H1 (cell line): Measurements from ENCODE around the gene CPLX1. TPM values are rescaled to one million over a fixed set of nuclear protein-coding genes. Genes with fewer than 3 reads are reported as not detected.

ENCODE experiments used
- CTCF ChIA-PET: fragments of 300-600 bp; sonication (Branson Sonifier 250); formaldehyde crosslinking; loops from one replicate; lab custom pipeline; 2021; ENCODE audit not compliant: partially characterized antibody; lab: Charles Lee
- POLR2A ChIA-PET: fragments of 300-600 bp; sonication (Branson Sonifier 250); formaldehyde crosslinking; loops from one replicate; lab custom pipeline; 2021; ENCODE audit warnings: inconsistent platforms; ENCODE audit not compliant: partially characterized antibody; lab: Charles Lee
- DNase-seq, 2 experiments: peaks; one replicate each; pipeline versions ENCODE4 v3.0.0 to v3.0.0-alpha.2; 2010 to 2022; ENCODE audit warnings: low spot score in 2 of 2, low read depth in 1 of 2, mixed read lengths in 1 of 2
- FAIRE-seq: peaks from 2 replicates; lab custom pipeline; 2011; peaks lifted over from hg19 to GRCh38; lab: Jason Lieb, UNC
- H2AFZ ChIP-seq: 2 replicates; pipeline ENCODE4 v1.8.1; 2012; ENCODE audit warnings: low read length, inconsistent platforms
- H2AK5ac ChIP-seq: 2 replicates; pipeline ENCODE4 v1.6.1; 2013; ENCODE audit warnings: low read depth, low read length
- H2BK120ac ChIP-seq: replicated peaks from 2 replicates; pipeline ENCODE3; 2013; ENCODE audit warnings: low read depth, low read length, inconsistent platforms
- H2BK12ac ChIP-seq: 2 replicates; pipeline ENCODE4 v1.6.1; 2013; ENCODE audit warnings: low read depth, low read length
- H2BK15ac ChIP-seq: 2 replicates; pipeline ENCODE4 v1.6.1; 2013; ENCODE audit warnings: low read length
- H2BK20ac ChIP-seq: 2 replicates; pipeline ENCODE4 v1.6.1; 2013; ENCODE audit warnings: low read length
- H2BK5ac ChIP-seq: 2 replicates; pipeline ENCODE4 v1.6.1; 2013; ENCODE audit warnings: low read depth, low read length
- H3K14ac ChIP-seq: 2 replicates; pipeline ENCODE4 v1.6.1; 2013; ENCODE audit warnings: inconsistent platforms; ENCODE audit not compliant: insufficient read length
- H3K18ac ChIP-seq: 2 replicates; pipeline ENCODE4 v1.6.1; 2013; ENCODE audit warnings: low read length; ENCODE audit errors: extremely low read depth
- H3K23ac ChIP-seq: 2 replicates; pipeline ENCODE4 v1.6.1; 2013; ENCODE audit warnings: inconsistent platforms; ENCODE audit not compliant: insufficient read length
- H3K23me2 ChIP-seq: 2 replicates; pipeline ENCODE4 v1.6.1; 2013; ENCODE audit warnings: low read depth, low read length
- H3K27ac ChIP-seq: 2 replicates; pipeline ENCODE4 v1.6.1; 2011; ENCODE audit warnings: low read depth, low read length, inconsistent platforms
- H3K27me3 ChIP-seq, 4 experiments: replicated peaks in 1 of 4; 1 replicate in 1 of 4; 2 replicates in 3 of 4; pipeline versions ENCODE4 v1.6.1 to v1.8.1; 2011 to 2013; ENCODE audit warnings: low read length in 3 of 4, mild to moderate bottlenecking in 3 of 4, inconsistent platforms in 2 of 4, mixed read lengths in 2 of 4, moderate library complexity in 1 of 4; ENCODE audit not compliant: control insufficient read depth in 3 of 4, insufficient read depth in 3 of 4; ENCODE audit errors: extremely low read depth in 1 of 4
- H3K36me3 ChIP-seq, 4 experiments: 2 replicates each; pipeline versions ENCODE4 v1.6.1 to v1.8.1; 2011 to 2013; ENCODE audit warnings: mild to moderate bottlenecking in 4 of 4, low read length in 3 of 4, moderate library complexity in 2 of 4, control low read depth in 1 of 4, inconsistent platforms in 1 of 4; ENCODE audit not compliant: insufficient read depth in 4 of 4, control insufficient read depth in 2 of 4
- H3K4ac ChIP-seq: replicated peaks from 2 replicates; pipeline ENCODE3; 2013; ENCODE audit warnings: low read length, low read depth, mixed read lengths, inconsistent platforms; ENCODE audit not compliant: insufficient read length
- H3K4me1 ChIP-seq, 4 experiments: replicated peaks in 1 of 4; 1 replicate in 1 of 4; 2 replicates in 3 of 4; pipeline versions ENCODE4 v1.6.1 to v1.8.1; 2011 to 2013; ENCODE audit warnings: low read length in 3 of 4, inconsistent platforms in 2 of 4, mixed read lengths in 1 of 4; ENCODE audit not compliant: insufficient read depth in 4 of 4, control insufficient read depth in 3 of 4
- H3K4me2 ChIP-seq, 2 experiments: 2 replicates each; pipeline versions ENCODE4 v1.6.1 to v1.8.1; 2011 to 2013; ENCODE audit warnings: low read depth in 2 of 2, low read length in 2 of 2, control low read depth in 1 of 2, inconsistent platforms in 1 of 2, mild to moderate bottlenecking in 1 of 2; ENCODE audit not compliant: insufficient read depth in 1 of 2
- H3K4me3 ChIP-seq, 4 experiments: fragments of 200-600, 300-600 bp in 1 of 4; sonication (generic), shearing (Covaris generic), sonication (Bioruptor Twin) in 1 of 4; 2 replicates each; pipeline versions ENCODE4 v1.5.1 to v1.8.1; 2011 to 2016; ENCODE audit warnings: low read length in 4 of 4, low read depth in 3 of 4, control low read depth in 2 of 4, inconsistent platforms in 2 of 4, mild to moderate bottlenecking in 2 of 4, mixed read lengths in 1 of 4, moderate library complexity in 1 of 4; ENCODE audit not compliant: insufficient read depth in 2 of 4; ENCODE audit errors: extremely low read depth in 1 of 4
- H3K56ac ChIP-seq: replicated peaks from 2 replicates; pipeline ENCODE3; 2013; ENCODE audit warnings: low read depth, mild to moderate bottlenecking, mixed read lengths, low read length, inconsistent platforms; ENCODE audit not compliant: insufficient read length
- H3K79me1 ChIP-seq: 2 replicates; pipeline ENCODE4 v1.6.1; 2013; ENCODE audit warnings: low read depth, low read length, control low read depth
- H3K79me2 ChIP-seq, 2 experiments: 2 replicates each; pipeline versions ENCODE4 v1.6.1 to v1.8.1; 2012 to 2013; ENCODE audit warnings: low read length in 2 of 2, mild to moderate bottlenecking in 2 of 2, inconsistent platforms in 1 of 2; ENCODE audit not compliant: insufficient read depth in 2 of 2, control insufficient read depth in 1 of 2
- H3K9ac ChIP-seq, 4 experiments: replicated peaks in 1 of 4; 1 replicate in 1 of 4; 2 replicates in 3 of 4; pipeline versions ENCODE4 v1.6.1 to v1.8.1; 2011 to 2013; ENCODE audit warnings: low read depth in 3 of 4, low read length in 3 of 4, control low read depth in 2 of 4, mild to moderate bottlenecking in 2 of 4, moderate library complexity in 2 of 4, inconsistent platforms in 1 of 4; ENCODE audit errors: extremely low read depth in 1 of 4
- H3K9me3 ChIP-seq, 2 experiments: 2 replicates each; pipeline versions ENCODE4 v1.6.1 to v1.8.1; 2012 to 2013; ENCODE audit warnings: mild to moderate bottlenecking in 2 of 2, moderate library complexity in 2 of 2, control low read depth in 1 of 2, inconsistent platforms in 1 of 2, low read depth in 1 of 2, low read length in 1 of 2, mixed read lengths in 1 of 2; ENCODE audit not compliant: insufficient read depth in 2 of 2
- H4K20me1 ChIP-seq, 2 experiments: replicated peaks in 1 of 2; 2 replicates each; pipeline versions ENCODE3 to v1.8.1; 2011 to 2013; ENCODE audit warnings: inconsistent platforms in 2 of 2, low read length in 2 of 2, mild to moderate bottlenecking in 1 of 2; ENCODE audit not compliant: insufficient read depth in 2 of 2, control insufficient read depth in 1 of 2
- H4K5ac ChIP-seq: 2 replicates; pipeline ENCODE4 v1.6.1; 2013; ENCODE audit warnings: low read length, low read depth, mixed read lengths, inconsistent platforms; ENCODE audit not compliant: insufficient read length
- H4K8ac ChIP-seq: 2 replicates; pipeline ENCODE4 v1.8.0; 2013; ENCODE audit warnings: mild to moderate bottlenecking, moderate library complexity, low read length, inconsistent platforms; ENCODE audit not compliant: insufficient read depth; ENCODE audit errors: extremely low read depth
- H4K91ac ChIP-seq: replicated peaks from 2 replicates; pipeline ENCODE3; 2013; ENCODE audit warnings: low read length, mixed read lengths, inconsistent platforms; ENCODE audit not compliant: insufficient read length
- POLR2A ChIP-seq, 2 experiments: IDR thresholded peaks; 1 replicate in 1 of 2; 2 replicates in 1 of 2; pipeline ENCODE4 v1.6.1; 2011; ENCODE audit warnings: low read depth in 2 of 2, low read length in 2 of 2, mild to moderate bottlenecking in 2 of 2; ENCODE audit errors: control extremely low read depth in 1 of 2
- SAP30 ChIP-seq: fragments of 300-600 bp; sonication (generic); IDR thresholded peaks from 2 replicates; pipeline ENCODE4 v1.7.1; 2012; ENCODE audit warnings: low read length, moderate library complexity, mild to moderate bottlenecking, inconsistent platforms; ENCODE audit not compliant: insufficient read depth, insufficient replicate concordance
- TBP ChIP-seq: IDR thresholded peaks from 2 replicates; pipeline ENCODE4 v1.6.1; 2011; ENCODE audit warnings: low read depth, low read length, improper control_type of control experiment
- WGBS, 2 experiments: shearing (Covaris generic) in 1 of 2; methylation state at CpG; one replicate each; pipeline versions ENCODE4 v1.1.6 to v1.1.7; 2013 to 2015; ENCODE audit warnings: low lambda C conversion rate in 2 of 2, mixed read lengths in 2 of 2, inconsistent platforms in 1 of 2, low coverage in 1 of 2, missing lambda C conversion rate in 1 of 2; ENCODE audit not compliant: insufficient replicate concordance in 2 of 2, insufficient coverage in 1 of 2, insufficient read length in 1 of 2; ENCODE audit errors: extremely low coverage in 1 of 2, missing lambda C conversion rate in 1 of 2; 5-methylcytosine and 5-hydroxymethylcytosine counted together
- polyA plus RNA-seq, 7 experiments: library from polyadenylated mRNA; depleted of rRNA in 3 of 7; stranded (reverse) in 5 of 7; unstranded in 2 of 7; fragments of >200 nt in 5 of 7; fragments of 200-250 nt in 2 of 7; gene quantifications; 1 replicate in 5 of 7; 2 replicates in 1 of 7; 4 replicates in 1 of 7; pipeline versions ENCODE4 v1.2.1 to v1.2.3, GENCODE V29; 2011 to 2013; ENCODE audit warnings: missing spikeins in 2 of 7, mixed read lengths in 2 of 7
- total RNA-seq: library from RNA; stranded (reverse); fragmentation: NEBNext Ultra II Directional; extraction: Animal tissue kit (Norgen Biotek cat#: 25700); gene quantifications from 2 replicates; pipeline ENCODE4 v1.2.1, GENCODE V29; 2021

CPLX1 gene
- total and polyA plus RNA-seq, 2 of the 8 experiments (the other 6 are each of a cell fraction or from before 2014, with no cell fraction given) = 0.32 to 0.56 TPM

DNA sequence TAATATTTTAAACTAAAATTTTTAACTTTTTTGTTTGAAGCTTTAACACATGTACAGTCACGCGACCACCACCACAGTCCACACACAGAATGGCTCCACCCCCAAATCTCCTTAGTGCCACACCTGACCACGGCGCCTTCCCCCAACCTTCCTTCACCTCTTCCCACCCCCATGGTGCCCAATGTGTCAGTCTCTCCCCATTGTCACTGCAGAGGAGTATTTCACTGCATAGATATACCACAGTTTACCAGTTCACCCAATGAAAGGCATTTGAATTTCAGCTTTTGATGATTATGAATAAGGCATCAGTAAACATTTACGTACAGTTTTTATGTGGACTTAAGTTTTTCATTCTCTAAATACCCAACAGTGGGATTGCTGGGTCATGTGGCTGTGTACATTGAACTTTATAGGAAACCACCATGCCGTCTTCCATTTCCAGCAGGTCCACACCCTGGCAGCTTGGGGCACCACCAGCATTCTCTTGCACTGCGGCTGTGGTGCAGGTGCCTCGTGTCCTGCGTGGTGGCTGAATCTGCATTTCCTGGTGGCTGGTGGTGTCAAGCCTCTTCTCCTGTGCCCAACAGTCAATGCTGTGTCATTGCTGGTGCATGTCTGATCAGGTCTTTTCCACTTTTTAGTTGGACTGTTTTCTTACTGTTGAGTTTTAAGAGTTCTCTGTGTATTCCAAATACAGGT lies 49.0 kb downstream of the CPLX1 start:
- H4K91ac ChIP-seq = no peak overlapping the region
- H4K8ac ChIP-seq = no peak overlapping the region
- no peak overlapping the region for H2BK15ac ChIP-seq
- H3K18ac ChIP-seq = no peak overlapping the region
- H3K4me2 ChIP-seq = no peak overlapping the region
- no peak for FAIRE-seq
- DNase-seq = no peak
- H2BK12ac ChIP-seq = no peak overlapping the region
- H3K14ac ChIP-seq = no peak overlapping the region
- H3K79me2 ChIP-seq = peaks cover 11 to 81% of the 10 kb centered on the region in 2 experiments; a peak in 3 of 4 replicates
- no peak overlapping the region for H3K56ac ChIP-seq
- H2AK5ac ChIP-seq = no peak overlapping the region
- H2BK5ac ChIP-seq = no peak overlapping the region
- H3K4me1 ChIP-seq = peaks cover 0 to 8% (median 4%) of the 10 kb centered on the region in 4 experiments; a peak in 6 of 7 replicates
- H3K9ac ChIP-seq = no peak overlapping the region
- H3K36me3 ChIP-seq = peaks cover 0 to 53% (median 16%) of the 10 kb centered on the region in 4 experiments; a peak in 7 of 8 replicates
- H2BK120ac ChIP-seq = no peak overlapping the region
- no peak overlapping the region for H3K23ac ChIP-seq
- no peaks in the 10 kb centered on the region for H3K27me3 ChIP-seq
- no peak overlapping the region for H3K27ac ChIP-seq
- H2AFZ ChIP-seq = no peak overlapping the region
- no peaks in the 10 kb centered on the region for H3K9me3 ChIP-seq
- H4K5ac ChIP-seq = no peak overlapping the region
- ChIA-PET CTCF (no interaction called here), POLR2A (interaction anchor here (1.2 to 3.0 kb wide), 2 partner anchors 11 to 19 kb away, joined by 3 to 11 read pairs; no protein-coding TSS in a partner anchor)
- H3K23me2 ChIP-seq = peaks cover 6% of the 10 kb centered on the region; the same call in 1 of the 2 replicates
- H2BK20ac ChIP-seq = no peak overlapping the region
- H3K4me3 ChIP-seq = no peak overlapping the region
- H3K79me1 ChIP-seq = peaks cover 9% of the 10 kb centered on the region
- H4K20me1 ChIP-seq = peaks cover 22 to 23% of the 10 kb centered on the region in 2 experiments
- 97% methylated on average over 9 of the region's 9 CpGs; no CpG with 5 or more reads in 1 of the 2 experiments for WGBS, 2 experiments
- TF ChIP-seq SAP30 (no peak), POLR2A (IDR thresholded peaks at IDR 0.05; ENCODE audit: control extremely low read depth in 1 of 2, low read depth in 2 of 2, low read length in 2 of 2) (no peak), TBP (no peak)
- H3K4ac ChIP-seq = no peak overlapping the region
